ENCODE measurements around the gene PFDN6. TPM values are rescaled to one million over a fixed set of nuclear protein-coding genes. Genes with fewer than 3 reads are reported as not detected.
A peak's percentile ranks its signal among the peaks of the same experiment; 100 is the strongest.

The PFDN6 gene
- total and polyA plus RNA-seq, 9 of the 15 experiments (the other 6 are each of a cell fraction or from before 2014, with no cell fraction given) = 6.8 to 475 (median 216) TPM

- TF ChIP-seq MGA (IDR thresholded peaks at IDR 0.05) (no peak; the same call in 1 of the 2 replicates), ZBTB43 (CRISPR knock-in tag; IDR thresholded peaks at IDR 0.05) (no peak), CBFA2T2 (conservative IDR thresholded peaks at IDR 0.05) (no peak), ZMIZ1 (IDR thresholded peaks at IDR 0.05; ENCODE audit: low read depth in 2 of 2, low read length in 2 of 2) (no peak), ESRRA (IDR thresholded peaks at IDR 0.05; ENCODE audit: borderline replicate concordance, low read depth) (peak; percentile 25; the same call in 1 of the 2 replicates), EWSR1 (IDR thresholded peaks at IDR 0.05; ENCODE audit: borderline replicate concordance, low read depth, partially characterized antibody) (no peak), RAD51 (IDR thresholded peaks at IDR 0.05; ENCODE audit: borderline replicate concordance, low read depth) (no peak), ZSCAN32 (CRISPR knock-in tag; IDR thresholded peaks at IDR 0.05) (no peak), ZNF133 (CRISPR knock-in tag; IDR thresholded peaks at IDR 0.05) (no peak)
Observed at GRCh38 chr6:33317669-33318425, 28.4 kb downstream of the PFDN6 start, which contains the start of gene ZBTB22 (continued).

Measured in K562 (cell line).